GM19328 (cell line): ENCODE measurements around the gene FYB1.

Experiments used
- ATAC-seq: cut with Tn5 transposase; IDR thresholded peaks from one replicate; pipeline ENCODE4 v1.9.1; 2021; ENCODE audit warnings: mild to moderate bottlenecking, moderate library complexity; ENCODE audit not compliant: unreplicated experiment

FYB1 gene

GRCh38 chr5:39164016-39164415, 55.3 kb downstream of the FYB1 start:
- ATAC-seq = no peak

- no peak for ATAC-seq
Measured at GRCh38 chr5:39161578-39161977, 57.8 kb downstream of the FYB1 start.

GRCh38 chr5:39160576-39161213, 58.7 kb downstream of the FYB1 start:
- ATAC-seq = no peak

DNA sequence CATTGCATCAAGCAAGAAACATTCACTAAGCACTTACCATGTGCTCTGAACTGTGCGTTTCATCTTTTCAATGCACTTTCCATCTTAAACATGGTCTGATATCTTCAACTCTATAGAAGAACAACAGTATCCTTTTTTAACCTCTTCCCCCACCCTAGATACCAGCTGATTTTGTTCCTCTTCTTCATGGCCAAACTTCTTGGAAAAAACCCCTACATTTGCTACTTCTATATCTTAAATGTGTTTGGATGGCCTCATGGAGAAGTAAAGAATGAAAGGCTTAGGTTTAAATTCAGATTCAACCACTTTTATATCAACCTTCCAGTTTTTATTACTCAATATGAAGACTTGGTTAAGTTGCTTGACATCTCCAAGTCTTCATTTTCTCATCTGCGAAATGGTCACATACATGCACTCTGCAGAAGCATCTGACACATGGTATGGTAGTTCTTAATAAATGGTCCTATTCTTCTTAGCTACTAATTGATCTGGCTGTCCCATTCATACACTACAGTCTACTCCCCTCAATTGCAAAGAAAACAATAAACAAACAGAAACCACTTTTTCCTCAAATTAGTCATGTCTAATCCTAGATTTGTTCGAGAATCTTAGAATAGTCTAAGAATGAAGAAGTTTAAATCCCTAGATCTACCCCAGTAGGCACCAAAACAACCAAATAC, 59.4 kb downstream of the FYB1 start:
- ATAC-seq = no peak

DNA sequence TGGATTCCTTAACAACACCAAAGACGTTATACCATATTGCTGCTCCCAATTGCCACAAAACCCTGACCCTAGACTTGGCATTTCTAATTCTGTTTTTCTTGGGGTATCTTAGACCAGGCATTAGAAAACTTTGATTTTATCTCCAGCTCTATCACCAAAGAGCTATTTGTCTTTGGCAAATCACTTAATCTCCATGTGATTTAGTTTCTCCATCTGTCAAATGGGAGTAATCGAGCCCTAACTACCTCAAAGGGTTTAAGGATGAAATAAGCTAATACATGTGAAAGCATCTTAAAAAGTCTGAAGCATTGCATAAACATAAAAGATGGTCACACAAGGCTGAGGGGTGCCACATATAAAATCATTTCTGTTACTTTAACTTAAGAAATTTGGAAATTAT, 60.6 kb downstream of the FYB1 start:
- no peak for ATAC-seq

GRCh38 chr5:39158127-39158593, 61.2 kb downstream of the FYB1 start:
- ATAC-seq = no peak

DNA sequence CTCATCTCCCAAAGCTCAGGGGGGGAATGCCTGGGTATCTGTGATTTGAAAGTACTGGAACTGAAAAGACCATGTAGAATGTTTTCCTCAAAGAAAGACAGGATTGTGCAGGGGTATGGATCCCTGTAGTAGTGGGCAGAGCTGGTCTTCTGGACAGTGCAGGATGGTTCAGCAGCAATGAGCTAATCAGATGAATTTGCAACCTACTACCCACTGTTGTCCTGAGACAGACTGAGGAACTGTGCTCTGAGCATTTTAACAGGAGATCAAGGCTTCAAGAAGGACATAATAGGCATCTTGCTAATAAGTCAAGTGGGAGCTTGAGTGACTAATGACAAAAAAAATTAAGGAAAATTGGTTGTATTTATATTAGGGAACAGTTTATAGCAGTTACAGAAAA, 61.7 kb downstream of the FYB1 start:
- ATAC-seq = no peak

DNA sequence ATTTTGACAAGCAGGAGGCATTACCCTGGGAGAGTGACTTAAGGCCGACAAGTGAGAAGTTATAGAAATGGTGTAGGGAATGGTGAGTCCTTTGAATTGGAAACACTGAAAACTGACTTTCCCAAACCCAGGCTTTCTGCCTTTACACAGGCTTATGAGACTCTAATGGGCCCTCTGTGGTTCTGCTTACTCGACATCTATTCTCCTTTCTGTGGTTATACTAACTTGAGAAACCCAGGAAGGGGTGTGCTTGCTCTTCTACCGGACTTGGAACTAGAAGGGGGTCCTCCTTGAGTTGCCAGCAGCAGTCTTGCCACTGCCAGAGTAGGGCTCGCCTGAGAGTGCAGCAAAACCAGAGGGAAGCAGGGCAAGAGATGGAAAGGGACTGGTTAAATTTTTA, 63.3 kb downstream of the FYB1 start:
- no peak for ATAC-seq

DNA sequence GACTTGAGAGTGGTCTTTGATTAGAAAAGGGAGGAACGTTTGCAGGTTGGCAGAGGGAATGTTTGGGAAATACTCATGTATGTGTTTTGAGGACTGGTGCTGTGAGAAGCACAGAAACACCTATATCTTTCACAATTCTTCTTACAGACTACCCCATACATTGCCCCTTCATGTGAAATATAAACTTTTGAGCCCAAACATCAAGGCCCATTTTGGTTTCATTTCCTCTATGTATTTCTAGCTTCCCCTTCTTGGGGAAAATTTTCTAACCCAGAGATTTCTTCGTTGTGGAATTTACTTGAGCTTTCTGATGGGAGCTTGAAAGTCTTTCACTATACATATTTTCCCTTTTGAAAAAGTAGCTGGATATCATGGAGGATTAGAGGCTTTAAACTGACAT, 67.6 kb downstream of the FYB1 start:
- ATAC-seq = no peak

DNA sequence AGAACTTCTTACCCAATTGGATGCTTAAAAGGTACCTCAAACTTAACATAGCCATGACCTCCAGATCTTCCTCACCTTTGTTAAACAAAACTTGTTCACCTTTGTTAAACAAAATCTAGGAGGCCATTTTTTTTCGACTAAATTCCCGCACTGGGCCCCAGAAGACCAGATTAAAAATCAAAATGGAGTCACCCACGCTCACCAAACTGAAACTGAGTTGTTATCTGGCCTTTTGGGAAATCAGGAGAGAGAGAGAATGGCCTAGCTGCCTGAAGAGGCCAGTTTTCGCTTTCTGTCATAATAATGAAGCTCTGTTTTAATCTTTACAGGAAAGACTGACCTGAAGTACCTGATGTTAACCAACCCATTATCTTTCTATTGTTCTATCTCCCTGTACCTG, 69.4 kb downstream of the FYB1 start:
- no peak for ATAC-seq

DNA sequence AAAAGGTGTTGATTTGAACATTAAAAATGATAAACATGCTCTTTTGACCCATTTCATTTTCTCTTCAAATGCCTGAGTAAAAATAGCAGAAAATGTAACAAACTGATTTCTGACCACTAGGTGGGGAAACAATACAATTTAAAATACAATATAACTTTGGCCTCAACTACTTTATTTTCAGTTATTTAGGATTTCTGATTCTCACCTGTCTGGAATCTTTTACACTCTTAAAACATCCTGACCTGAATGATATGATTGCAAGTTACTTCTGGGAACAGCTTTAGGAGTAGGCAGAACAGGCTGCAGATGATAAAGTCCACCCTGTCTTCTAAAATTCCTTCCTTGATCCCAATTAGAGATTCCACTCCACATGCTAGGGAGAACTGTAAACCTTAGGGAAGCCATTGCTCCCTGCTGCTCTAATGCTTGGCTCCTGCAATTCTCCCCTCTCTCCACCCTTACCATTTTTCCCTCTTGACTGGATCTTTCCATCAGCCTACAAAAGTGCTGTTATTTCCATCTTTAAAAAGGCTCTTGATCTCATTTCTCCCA, 70.3 kb downstream of the FYB1 start:
- ATAC-seq = no peak

DNA sequence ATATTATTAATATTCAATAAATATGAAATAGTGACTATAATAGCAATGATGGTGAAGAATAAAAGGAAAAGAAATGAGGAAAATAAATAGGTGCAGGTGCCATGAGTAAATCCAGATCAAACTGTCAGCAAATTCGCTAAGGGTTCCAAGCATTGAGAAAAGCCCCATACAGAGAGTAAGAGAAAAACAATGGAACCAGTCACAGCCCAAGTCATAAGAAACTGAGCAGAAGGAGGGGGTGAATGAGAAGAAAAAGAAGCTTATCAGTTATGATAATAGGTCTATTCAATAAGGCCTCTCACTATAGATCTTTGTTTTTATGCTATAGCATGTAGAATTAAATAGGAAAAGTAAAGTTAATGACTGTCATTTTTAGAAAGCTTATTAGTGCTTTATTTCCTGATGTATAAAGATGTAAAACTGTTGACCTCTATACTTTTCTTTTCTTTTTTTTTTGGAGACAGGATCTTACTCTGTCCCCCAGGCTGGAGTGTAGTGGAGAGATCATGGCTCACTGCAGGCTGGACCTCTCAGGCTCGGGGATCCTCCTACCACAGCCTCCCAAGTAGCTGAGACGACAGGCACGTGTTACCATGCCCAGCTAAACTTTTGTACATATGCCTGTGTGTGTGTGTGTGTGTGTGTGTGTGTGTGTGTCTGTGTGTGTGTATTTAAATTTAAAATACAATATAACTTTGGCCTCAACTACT, 72.4 kb downstream of the FYB1 start:
- no peak for ATAC-seq

GRCh38 chr5:39143151-39143860, 76.1 kb downstream of the FYB1 start:
- no peak for ATAC-seq

- no peak for ATAC-seq
Measured at GRCh38 chr5:39140558-39141168, 78.7 kb downstream of the FYB1 start.

DNA sequence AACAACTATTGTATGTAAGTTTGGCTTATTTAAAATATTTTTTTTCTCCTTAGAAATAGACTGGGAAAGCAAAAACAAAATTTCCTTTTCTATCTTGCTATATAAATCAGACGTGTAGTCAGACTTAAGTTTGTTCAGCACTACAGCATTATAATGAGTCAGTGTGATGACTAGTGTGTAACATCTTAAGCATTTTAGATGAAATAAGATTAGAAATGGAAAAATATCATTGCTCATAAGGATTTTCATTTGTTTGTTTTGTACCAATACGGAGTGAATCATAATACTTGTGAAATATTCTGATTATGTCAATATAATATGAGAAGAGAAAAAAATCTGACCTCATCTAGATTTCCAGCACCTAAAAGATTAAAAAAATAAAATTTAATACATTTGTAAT, 80.5 kb downstream of the FYB1 start:
- ATAC-seq = no peak

DNA sequence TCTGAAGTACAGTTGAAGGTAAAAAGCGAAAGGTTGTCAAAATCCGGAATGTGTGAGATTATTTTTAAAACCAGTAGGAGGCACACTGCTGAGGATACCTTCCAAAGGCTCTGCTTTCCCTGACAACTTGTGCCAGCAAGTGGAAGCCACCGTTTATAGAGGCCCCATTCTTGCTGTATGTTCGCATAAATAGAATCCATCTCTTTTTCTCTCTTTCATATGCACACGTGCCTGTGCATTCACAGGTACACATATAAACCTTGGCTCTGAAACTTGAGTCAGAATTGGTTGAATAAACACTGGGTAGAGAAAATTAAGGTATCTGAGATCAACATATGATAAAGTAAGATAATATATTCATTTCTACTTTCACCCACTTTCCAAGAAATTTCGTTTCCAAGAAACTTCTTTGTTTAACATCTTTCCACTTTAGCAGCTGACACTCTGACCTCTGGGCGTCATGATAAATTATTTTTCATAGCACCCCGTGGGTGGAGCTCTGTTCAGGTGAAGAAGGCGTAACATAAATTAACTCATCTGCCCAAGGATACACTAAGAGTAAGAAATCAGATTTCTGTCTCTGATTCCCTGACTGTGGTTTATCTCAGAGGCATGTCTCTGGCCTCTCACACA, 81.4 kb downstream of the FYB1 start:
- ATAC-seq = no peak

GRCh38 chr5:39137391-39137790, 82.0 kb downstream of the FYB1 start:
- no peak for ATAC-seq

DNA sequence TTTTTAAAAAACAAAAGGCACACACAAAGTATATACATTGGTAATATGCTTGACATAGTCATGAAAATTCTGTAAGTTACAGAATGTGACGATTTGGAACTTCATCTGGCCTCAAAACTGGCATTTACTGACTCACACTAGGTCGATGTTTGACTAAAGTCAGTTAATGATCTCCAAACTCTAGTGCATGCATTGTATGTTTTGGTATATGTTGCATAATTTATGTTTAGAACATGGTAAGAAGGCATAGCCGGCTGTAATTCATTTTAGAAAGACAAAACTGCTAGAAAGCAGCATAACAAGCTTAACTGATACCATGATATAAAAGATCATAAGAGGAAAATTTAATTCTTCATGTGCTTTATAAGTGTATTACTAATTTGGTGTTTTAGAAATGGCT, 86.6 kb downstream of the FYB1 start:
- ATAC-seq = no peak

DNA sequence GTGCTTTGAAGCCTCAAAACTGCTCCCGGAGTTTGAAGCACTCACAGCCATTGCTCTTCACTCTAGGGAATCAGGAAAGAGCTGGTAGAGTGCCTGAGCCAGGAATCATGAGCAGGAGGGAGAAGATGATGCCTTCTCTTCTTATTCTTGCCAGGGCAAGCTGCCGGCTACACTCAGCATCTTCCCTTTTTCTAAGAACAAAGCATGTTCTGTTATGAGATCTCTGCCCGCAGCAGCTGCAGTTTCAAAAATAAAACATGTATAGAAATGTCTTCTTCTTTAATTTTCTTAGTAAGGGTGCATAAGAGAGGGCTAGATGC, 87.3 kb downstream of the FYB1 start:
- no peak for ATAC-seq
